DMS114 treated with DMSO at 0.1 percent for 48 hours (cell line): Measurements from ENCODE around the gene TBC1D3E.
"Not testable (repeated sequence)": the region's sequence is repeated elsewhere in the genome, so short reads cannot be mapped to it uniquely, and the experiment has no call there.

Experiments
- DNase-seq: peaks from one replicate; lab custom pipeline; 2025; ENCODE audit not compliant: unreplicated experiment; lab: John Stamatoyannopoulos, UW

The TBC1D3E gene

GRCh38 chr17:38127651-38128050, at the start of gene TBC1D3E:
Gene TBC1D3E (plus strand): TSS chr17:38127951. CDS start chr17:38129496, 1,545 bp downstream.
- DNase-seq, result not testable (repeated sequence)

- not testable (repeated sequence) for DNase-seq
Observed at GRCh38 chr17:38087344-38087743, 40.4 kb upstream of the TBC1D3E start.

- DNase-seq, result not testable (repeated sequence)
Observed at GRCh38 chr17:38088120-38088519, 39.6 kb upstream of the TBC1D3E start.

DNA sequence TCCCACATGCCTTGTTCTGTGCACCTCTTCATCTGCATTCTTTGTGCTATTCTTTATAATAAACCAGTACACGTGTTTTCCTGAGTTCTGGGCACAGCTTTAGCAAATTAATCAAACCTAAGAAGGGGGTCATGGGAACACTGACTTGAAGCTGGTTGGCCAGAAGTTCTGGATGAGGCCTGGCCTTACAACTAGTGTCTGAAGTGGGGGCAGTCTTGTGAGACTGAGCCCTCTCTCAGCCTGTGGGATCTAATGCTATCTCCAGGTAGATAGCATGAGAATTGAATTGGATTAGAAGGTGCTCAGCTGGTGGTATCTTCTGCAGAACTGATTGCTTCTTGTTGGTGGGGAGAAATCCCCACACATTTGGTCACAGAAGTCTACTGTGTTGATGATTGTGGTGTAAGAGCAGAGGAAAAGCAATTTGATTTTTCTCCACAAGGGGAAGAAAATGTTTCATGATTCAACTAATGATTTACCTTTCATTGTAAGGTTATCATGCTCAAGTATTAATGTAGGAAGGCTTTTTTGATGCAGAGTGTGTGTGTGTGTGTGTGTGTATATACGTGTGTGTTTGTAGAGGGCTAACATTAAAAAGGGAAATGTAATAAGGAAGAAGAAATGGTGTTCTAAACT, 33.6 kb upstream of the TBC1D3E start:
- not testable (repeated sequence) for DNase-seq

GRCh38 chr17:38099262-38099661, 28.5 kb upstream of the TBC1D3E start:
- DNase-seq, result not testable (repeated sequence)

GRCh38 chr17:38119829-38120228, 7.9 kb upstream of the TBC1D3E start:
- DNase-seq, result not testable (repeated sequence)

DNA sequence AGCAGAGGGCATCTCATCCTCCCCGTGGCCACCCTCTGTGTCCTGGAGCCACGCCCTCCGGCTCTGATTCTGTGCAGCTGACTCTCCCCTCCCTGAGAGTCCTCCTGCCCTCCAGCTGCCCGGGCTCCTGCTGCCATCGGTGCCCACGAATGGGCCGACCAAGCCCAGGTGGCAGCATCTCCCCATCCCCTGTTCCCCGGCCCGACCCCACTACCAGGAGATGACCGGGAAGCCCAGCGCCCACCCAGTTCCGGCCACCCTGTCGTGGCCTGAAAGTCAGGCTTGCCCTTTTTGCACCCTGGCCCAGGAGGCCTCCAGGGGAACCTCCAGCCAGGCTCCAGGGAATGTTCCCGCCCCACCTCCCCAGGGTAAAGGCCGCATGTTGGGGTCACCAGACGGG, 7.1 kb downstream of the TBC1D3E start:
- DNase-seq, result not testable (repeated sequence)
